Activated T-cell treated with anti-CD3 and anti-CD28 coated beads for 1 hour (primary cell): Measurements from ENCODE around the gene C6orf141.

Experiments
- DNase-seq: peaks from one replicate; pipeline ENCODE4 v3.0.0-alpha.2; 2020; ENCODE audit warnings: low read depth

The C6orf141 gene

GRCh38 chr6:49540614-49541013 is 9.9 kb upstream of the C6orf141 start:
- no peak for DNase-seq

DNA sequence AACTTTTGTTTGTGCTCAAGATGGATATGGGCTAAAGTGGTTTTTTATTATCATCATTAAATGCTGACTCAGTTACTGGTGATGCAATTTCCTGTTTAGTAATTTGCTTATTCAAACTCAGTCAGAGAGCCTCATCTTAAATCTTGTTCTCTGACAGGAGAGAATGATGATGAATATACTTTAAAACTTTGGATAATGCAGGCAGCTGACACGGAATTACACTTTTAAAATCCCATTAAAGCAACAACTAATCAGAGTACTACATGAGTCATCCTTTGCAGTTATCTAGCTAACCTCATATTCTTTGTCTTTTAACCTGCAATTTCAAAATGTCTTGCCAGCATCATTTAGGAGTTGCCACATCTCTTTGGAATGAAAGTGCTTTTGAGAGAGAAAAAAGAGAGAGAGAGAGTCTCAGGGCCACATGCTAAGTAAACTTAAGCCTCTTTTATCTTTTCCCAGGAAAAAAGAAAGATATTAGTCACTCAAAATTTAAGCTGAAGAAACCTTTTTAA is 9.2 kb upstream of the C6orf141 start:
- DNase-seq, result no peak

DNA sequence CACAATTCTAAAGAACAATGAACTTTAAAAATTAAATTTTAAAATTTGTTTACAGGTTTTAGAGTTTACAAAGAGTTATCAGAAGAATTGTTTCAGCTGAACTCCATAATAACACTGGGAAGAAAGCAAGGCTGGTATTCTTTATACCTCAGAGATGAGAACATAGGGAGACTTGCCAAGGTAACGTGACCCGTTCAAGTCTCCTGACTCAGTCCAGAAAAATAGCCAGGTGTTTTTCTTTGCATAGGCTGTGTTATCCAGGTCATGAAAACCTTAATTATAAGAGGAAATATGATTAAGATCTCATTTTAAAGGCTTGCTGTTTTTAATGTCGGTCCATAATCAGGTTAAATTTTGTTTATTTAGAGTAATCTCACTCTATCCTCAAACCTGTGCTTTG is 8.5 kb upstream of the C6orf141 start:
- no peak for DNase-seq

- DNase-seq, result no peak
Measured at GRCh38 chr6:49543087-49543858, 7.2 kb upstream of the C6orf141 start.

- no peak for DNase-seq
Measured at GRCh38 chr6:49546331-49546730, 4.1 kb upstream of the C6orf141 start.

GRCh38 chr6:49548613-49549304 is 1.7 kb upstream of the C6orf141 start:
- no peak for DNase-seq

DNA sequence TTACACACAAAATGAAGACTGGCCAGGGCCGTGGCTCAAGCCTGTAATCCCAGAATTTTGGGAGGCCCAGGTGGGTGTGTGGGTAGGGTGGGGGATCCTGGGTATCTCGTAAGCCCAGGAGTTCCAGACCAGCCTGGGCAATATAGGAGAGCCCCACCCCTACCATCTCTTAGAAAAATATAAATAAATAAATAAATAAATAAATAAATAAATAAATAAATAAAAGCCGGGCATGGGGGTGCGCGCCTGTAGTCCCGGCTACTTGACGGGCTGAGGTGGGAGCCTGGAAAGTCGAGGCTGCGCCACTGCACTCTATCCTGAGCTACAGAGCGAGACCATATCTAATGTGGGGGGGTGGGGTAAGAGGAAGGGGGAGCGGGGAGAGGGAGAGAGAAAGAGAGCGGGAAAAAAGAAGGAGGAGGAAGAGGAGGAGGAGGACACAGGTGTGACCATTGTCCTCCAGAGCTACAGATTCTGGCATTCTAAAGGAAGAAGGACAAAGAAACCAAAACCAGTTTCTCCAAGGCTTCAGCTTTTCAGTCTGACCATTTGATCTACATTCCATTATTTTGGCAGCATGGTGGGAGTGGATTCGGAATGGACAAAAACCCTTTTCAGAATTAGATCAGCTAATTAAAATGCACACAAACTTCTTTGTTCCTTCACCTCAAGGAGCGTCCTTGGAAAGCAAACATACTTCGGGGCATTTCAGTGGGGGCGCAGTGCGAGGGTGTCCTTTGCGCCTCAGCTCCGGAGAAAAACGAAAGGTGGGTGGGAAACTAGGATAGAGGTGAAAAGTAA is 577 bp upstream of the C6orf141 start:
- no peak for DNase-seq

- DNase-seq, result no peak
Measured at GRCh38 chr6:49551078-49551865, 804 bp downstream of the C6orf141 start.

- no peak for DNase-seq
Measured at GRCh38 chr6:49551866-49552129, 1.3 kb downstream of the C6orf141 start.

GRCh38 chr6:49552596-49552995 is 2.1 kb downstream of the C6orf141 start:
- DNase-seq, result no peak

- DNase-seq, result no peak
Measured at GRCh38 chr6:49553384-49553783, 2.9 kb downstream of the C6orf141 start.

- DNase-seq, result no peak
Measured at GRCh38 chr6:49555951-49556350, 5.5 kb downstream of the C6orf141 start.

DNA sequence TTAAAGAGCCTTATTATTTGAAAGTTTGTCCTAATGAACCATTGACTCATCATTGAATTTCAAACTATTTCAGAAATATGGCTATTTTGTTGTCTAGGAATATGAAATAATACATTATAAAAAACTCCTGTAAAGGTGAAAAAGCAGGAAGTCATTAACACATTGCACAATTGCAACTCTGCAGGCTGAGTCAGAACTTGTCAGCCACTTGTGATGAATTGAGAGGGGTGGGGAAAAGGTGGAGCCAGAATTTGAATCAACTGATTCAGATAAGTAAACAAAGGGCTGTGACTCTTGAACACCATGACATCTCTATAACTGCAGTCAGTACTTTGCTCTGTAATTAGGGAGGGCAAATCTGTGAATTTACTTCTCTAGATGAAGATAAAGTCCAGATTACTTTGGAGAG is 6.0 kb downstream of the C6orf141 start:
- no peak for DNase-seq

DNA sequence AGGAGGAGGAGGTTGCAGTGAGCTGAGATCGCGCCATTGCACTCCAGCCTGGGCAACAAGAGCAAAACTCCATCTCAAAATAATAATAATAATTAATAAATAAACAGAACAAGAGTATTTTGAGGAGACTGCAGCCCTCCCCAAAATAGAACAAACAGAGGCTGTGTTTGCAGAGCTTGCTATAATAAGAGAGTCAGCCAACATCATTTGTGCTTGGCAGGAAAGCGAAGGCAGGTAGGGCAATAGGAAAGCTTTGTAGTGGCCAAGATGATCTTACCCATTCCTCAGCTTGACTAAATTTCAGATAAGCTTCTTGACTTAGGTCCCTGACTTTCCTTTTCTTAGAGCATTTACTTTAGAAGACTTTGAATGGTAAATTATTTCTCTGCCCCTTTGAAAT is 6.7 kb downstream of the C6orf141 start:
- DNase-seq, result no peak

DNA sequence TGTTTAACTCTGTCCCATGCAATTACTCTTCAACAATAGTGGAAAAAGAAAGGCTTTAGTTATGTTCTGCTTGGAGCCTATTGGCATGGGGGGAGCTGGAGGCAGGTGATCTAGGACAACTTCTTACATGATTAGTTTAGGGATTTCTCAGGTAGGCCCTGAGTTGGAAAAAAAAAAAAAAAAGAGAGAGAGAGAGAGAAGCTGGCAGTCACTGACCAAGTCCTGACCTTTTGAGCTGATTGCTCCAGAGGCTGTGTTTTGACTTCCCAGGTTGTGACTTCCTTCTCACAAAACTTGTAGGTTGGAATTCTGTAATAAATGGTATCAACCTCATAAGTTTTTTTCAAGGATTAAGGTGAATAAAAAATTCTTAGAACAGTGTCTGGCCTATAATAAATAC is 7.8 kb downstream of the C6orf141 start:
- DNase-seq, result no peak

DNA sequence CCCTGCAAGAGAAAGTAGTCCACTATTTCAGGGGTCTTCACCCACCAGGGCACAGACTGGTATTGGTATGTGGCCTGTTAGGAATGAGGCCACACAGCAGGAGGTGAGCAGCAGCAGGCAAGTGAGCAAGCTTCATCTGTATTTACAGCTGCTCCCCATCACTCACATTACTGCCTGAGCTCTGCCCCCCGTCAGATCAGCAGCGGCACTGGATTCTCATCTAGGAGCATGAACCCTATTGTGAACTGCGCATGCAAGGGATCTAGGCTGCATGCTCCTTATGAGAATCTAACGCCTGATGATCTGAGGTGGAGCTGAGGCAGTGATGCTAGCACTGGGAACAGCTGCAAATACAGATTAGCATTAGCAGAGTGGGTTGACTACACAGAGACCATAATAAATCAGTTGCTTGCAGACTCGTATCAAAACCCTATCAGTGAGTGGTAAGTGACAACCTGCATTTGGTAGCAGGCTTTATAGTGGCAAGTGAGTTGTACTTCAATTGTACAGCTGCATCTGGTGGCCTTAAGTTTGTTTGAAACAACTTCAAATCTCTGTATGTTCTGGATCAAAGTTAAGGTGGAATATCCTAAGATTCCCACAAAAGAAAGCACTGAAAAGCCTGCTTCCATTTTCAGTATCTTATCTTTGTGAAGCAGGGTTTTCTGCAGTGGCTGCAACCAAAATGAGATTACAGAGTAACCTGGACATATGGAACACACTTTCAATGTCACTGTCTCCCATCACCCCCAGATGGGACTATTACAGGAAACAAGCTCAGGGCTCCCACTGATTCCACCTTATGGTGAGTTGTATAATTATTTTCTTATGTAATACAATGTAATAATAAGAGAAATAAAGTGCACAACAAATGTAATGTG is 12.8 kb downstream of the C6orf141 start:
- DNase-seq, result no peak

DNA sequence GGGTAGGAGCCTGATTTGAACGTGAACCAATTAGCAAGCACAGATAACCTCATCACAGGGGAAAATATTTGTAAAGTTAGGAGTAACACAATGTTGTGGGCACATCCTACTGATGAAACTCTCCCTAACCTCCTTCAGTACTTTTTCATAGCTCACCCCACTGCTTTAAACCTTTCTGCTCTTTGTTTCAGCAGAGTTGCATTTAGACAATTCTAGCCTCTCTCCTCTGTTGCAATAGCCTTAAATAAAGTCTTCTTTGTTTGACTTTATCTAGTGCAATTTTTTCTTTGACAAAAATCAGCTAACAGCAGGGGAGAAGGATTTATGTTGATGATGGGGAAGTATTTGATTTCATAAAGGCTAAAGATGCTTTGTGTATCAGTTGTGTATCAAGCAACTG is 14.1 kb downstream of the C6orf141 start:
- DNase-seq, result no peak

- DNase-seq, result no peak
Measured at GRCh38 chr6:49565261-49565660, 14.8 kb downstream of the C6orf141 start.

- DNase-seq, result no peak
Measured at GRCh38 chr6:49565855-49566254, 15.4 kb downstream of the C6orf141 start.

- no peak for DNase-seq
Measured at GRCh38 chr6:49570474-49571079, 20.1 kb downstream of the C6orf141 start.

GRCh38 chr6:49576618-49577017 is 26.1 kb downstream of the C6orf141 start:
- DNase-seq, result no peak
